ENCODE data around the gene GRM5. TPM values are rescaled to one million over a fixed set of nuclear protein-coding genes. Genes with fewer than 3 reads are reported as not detected.
"Not testable (repeated sequence)": the region's sequence is repeated elsewhere in the genome, so short reads cannot be mapped to it uniquely, and the experiment has no call there.

The GRM5 gene
- total and polyA plus RNA-seq, 2 donors = 0.01 to 0.53 TPM

DNA sequence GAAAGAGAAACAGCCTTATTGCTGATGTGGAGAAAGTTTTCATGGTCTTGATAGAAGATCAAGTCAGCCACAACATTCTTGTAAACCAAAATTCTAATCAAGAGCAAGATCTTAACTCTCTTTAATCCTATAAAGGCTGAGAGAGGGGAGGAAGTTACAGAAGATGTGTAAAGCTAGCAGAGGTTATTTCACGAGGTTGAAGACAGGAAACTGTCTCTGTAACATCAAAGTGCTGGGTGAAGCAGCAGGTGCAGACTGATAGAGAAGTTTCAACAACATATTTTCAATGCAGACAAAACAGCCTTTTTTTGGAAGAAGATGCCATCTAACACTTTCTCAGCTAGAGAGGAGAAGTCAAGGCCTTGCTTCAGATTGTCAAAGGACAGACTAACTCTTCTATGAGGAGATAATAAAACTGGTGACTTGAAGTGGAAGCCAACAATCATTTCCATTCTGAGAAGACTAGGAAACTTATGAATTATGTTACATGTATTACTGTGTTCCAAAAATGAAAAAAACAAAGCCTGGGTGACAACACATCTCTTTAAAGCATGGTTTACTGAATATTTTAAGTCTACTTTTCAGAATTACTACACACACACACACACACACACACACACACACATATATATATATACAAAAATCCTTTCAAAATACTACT, 221.9 kb downstream of the GRM5 start:
- not testable (repeated sequence) for H3K27ac ChIP-seq (ENCODE audit: low read depth); H3K4me1 ChIP-seq (ENCODE audit: insufficient read depth); H3K4me3 ChIP-seq (ENCODE audit: low read depth, low read length); H3K36me3 ChIP-seq (ENCODE audit: insufficient read depth); DNase-seq (ENCODE audit: extremely low spot score)
- 16% methylated on average over 1 of the region's 1 CpG for WGBS

DNA sequence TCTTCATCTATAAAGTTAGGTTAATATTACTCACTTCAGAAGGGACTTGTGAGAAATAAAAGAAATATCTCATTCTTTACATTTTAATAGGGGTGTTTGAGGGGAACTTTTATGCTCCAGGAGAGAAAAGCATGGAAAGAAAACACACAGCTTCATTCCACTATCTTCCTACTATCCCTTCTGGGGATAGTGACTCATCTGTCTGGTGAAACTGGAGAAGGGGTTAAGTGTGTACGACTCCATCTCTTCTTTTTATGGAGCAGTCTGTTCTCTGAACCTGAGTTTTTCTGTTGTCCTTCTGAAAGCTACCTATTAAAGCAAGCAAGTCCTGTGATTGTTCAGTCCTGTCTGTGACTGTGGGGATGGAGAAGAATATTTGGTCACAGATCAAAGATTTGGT, 227.6 kb downstream of the GRM5 start:
- 61% methylated on average over 1 of the region's 1 CpG for WGBS
- H3K4me3 ChIP-seq (ENCODE audit: low read depth, low read length); DNase-seq (ENCODE audit: extremely low spot score); H3K36me3 ChIP-seq (ENCODE audit: insufficient read depth); H3K4me1 ChIP-seq (ENCODE audit: insufficient read depth); H3K27ac ChIP-seq (ENCODE audit: low read depth): not testable (repeated sequence)

DNA sequence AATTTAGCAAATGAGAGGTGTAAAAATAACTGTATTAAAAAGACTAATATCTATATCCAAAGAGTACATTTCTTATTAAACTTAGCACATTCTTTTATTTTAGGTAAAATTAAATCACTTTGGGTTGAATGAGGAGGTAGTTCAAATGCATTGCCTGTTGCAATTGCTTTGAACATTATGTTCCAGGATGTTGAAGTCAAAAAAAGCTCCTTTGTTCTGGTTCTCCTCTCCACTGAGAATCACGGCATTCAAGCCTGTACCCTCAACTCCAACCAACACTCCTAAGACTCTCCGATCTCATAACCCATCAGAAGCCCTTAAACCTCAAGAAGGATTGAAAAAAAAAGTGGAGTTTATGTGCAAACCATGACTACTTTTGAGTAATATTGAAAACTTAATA, 230.1 kb downstream of the GRM5 start:
- not testable (repeated sequence) for DNase-seq (ENCODE audit: extremely low spot score); H3K36me3 ChIP-seq (ENCODE audit: insufficient read depth); H3K4me1 ChIP-seq (ENCODE audit: insufficient read depth); H3K27ac ChIP-seq (ENCODE audit: low read depth); H3K4me3 ChIP-seq (ENCODE audit: low read depth, low read length)
- WGBS = 82% methylated on average over 2 of the region's 2 CpGs

DNA sequence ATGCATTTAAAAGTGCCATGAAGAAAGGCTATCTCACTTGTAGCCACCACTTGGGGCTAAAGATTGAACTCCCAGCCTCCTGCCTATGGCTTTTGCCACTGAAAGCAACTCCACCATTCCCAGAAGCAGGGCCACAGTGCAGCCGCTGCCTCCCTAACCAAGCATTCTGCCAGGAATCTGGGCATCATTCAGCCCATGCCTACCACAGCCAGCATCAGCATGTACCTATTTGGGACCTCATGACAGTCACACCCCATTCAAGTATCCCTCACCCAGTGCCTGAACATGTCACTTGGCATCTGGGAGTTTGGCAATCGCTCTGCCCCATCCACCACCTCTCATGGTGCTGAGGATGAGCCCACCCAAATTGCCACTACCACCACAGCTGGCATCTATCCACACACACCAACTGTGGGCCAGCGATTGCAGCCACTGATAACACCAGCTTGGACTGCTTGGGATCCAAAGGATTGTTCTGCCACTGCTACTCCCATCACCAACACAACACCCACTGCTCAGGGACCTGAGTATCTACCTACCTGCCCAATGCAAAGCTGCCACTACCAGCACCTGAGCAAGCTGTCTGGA, 234.4 kb downstream of the GRM5 start:
- Histone ChIP-seq H3K36me3 (ENCODE audit: insufficient read depth) (no peaks in the 10 kb centered on the region), H3K4me1 (ENCODE audit: insufficient read depth) (no peaks in the 10 kb centered on the region), H3K4me3 (ENCODE audit: low read depth, low read length) (no peak overlapping the region), H3K27ac (ENCODE audit: low read depth) (no peak overlapping the region)
- 92% methylated on average over 3 of the region's 3 CpGs for whole genome bisulfite sequencing
- no peak for DNase-seq (ENCODE audit: extremely low spot score)

DNA sequence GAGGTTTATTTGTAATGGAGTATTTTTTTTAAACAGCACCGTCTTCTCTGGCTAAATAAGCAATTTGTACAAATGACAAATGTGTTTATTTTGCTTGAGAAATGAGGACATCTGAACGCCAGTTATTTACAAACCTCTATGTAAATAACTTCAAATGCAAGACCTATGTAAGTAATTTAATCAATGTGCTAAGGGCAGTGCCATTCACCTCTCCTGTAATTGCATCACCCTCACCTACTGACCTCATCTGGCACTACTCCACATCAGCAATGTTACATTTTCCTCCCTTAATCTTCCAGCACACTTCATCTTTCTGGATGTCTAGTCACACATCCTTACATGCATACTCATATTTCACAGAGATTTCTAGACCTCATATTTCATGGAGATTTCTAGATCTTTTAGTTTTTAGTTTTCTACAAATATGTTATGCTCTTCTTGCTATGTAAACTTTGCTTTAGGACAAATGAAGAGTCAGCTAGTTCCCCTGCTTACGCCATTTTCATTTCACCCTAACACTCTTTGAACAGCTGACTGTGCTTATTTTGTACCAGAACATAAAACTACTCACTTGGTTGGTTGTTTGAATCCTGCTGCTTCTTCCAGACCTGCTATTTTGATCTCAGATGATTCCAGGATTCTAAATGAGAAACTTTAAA, 238.6 kb downstream of the GRM5 start:
- Histone ChIP-seq H3K27ac (ENCODE audit: low read depth) (no peak overlapping the region), H3K4me1 (ENCODE audit: insufficient read depth) (no peaks in the 10 kb centered on the region), H3K4me3 (ENCODE audit: low read depth, low read length) (no peak overlapping the region), H3K36me3 (ENCODE audit: insufficient read depth) (no peaks in the 10 kb centered on the region)
- no peak for DNase-seq (ENCODE audit: extremely low spot score)
- WGBS = 40% methylated on average over 3 of the region's 3 CpGs

DNA sequence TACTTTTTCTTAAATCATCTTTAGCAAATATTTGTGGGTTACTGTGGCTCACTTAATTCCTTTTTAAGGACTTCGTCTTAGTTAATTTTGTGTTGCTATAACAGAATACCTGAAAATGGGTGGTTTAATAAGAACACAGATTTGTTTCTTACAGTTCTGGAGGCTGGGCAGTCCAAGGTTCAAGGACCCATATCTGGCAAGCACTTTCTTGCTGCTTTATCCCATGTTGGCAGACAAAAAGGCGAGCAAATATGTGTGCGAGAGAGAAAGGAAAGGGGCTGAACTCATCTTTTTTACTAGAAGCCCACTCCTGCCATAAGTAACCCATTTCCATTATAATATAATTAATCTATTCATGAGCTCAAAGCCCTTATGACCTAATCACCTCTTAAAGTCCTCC, 246.2 kb downstream of the GRM5 start:
- no peak overlapping the region for H3K27ac ChIP-seq (ENCODE audit: low read depth)
- 90% methylated on average over 3 of the region's 3 CpGs for WGBS
- H3K4me1 ChIP-seq (ENCODE audit: insufficient read depth) = no peaks in the 10 kb centered on the region

DNA sequence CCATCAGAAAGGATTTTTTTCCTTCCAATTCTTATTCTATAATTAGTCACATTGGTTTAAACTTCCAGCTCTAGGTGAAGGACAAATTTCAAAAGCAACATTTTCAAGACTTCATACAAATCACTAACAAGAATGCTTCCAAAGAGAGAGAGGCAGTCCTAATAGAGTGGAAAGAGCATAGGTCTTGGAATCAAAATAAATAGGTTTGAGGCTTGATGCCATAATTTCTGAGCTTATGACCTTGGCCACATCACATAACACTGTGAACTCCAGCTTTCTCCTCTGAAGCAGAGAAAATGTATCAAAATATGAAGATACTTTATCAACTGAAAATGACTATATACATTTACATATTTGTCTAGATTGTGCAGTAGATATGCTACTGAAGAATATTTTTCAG, 246.8 kb downstream of the GRM5 start:
- DNase-seq (ENCODE audit: extremely low spot score) = no peak
- no peak overlapping the region for H3K4me3 ChIP-seq (ENCODE audit: low read depth, low read length)
- no peaks in the 10 kb centered on the region for H3K4me1 ChIP-seq (ENCODE audit: insufficient read depth)
- H3K36me3 ChIP-seq (ENCODE audit: insufficient read depth) = no peaks in the 10 kb centered on the region
- no peak overlapping the region for H3K27ac ChIP-seq (ENCODE audit: low read depth)

More for the DNA sequence above, 246.2 kb downstream of the GRM5 start:
- DNase-seq (ENCODE audit: extremely low spot score) = no peak
- Histone ChIP-seq H3K4me3 (ENCODE audit: low read depth, low read length) (no peak overlapping the region), H3K36me3 (ENCODE audit: insufficient read depth) (no peaks in the 10 kb centered on the region)

DNA sequence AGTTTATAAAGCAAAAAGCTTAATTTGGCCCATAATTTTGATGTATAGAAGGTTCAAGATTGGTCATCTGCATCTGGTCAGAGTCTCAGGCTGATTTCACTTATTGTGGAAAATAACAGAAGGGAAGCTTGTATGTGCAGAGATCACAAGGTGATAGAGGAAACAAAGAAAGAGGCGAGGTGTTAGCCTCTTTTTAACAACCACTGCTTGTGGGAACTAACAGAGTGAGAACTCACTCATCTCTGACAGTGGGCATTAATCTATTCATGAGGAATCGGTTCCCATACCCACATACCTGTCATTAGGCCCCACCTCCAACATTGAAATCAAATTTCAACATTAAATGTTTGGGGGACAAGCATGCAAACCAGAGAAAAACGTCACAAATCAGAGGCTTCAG, 250.3 kb downstream of the GRM5 start:
- Histone ChIP-seq H3K4me3 (ENCODE audit: low read depth, low read length) (no peak overlapping the region), H3K36me3 (ENCODE audit: insufficient read depth) (no peaks in the 10 kb centered on the region), H3K27ac (ENCODE audit: low read depth) (no peak overlapping the region), H3K4me1 (ENCODE audit: insufficient read depth) (no peaks in the 10 kb centered on the region)
- 52% methylated on average over 3 of the region's 3 CpGs for WGBS
- DNase-seq (ENCODE audit: extremely low spot score) = no peak

DNA sequence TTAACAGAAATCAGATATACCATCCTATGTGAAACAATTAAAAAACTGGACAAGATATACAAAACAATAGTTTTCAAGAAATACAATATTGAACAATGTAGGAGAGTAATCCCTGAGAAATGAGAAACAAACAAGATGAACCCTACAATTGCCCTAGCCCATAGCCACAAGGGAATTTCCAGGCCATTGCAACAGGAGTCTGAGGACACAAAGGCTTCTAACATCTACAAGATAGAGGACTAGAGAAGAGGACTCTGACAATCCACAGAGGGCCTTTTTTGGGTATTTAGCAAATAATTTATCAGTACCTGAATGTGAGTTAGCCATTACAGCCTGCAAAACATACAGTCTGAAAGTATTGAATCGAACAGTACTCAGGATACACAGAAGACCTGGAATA, 251.7 kb downstream of the GRM5 start:
- no peak overlapping the region for H3K4me3 ChIP-seq (ENCODE audit: low read depth, low read length)
- no peak for DNase-seq (ENCODE audit: extremely low spot score)
- H3K4me1 ChIP-seq (ENCODE audit: insufficient read depth) = no peaks in the 10 kb centered on the region
- no peaks in the 10 kb centered on the region for H3K36me3 ChIP-seq (ENCODE audit: insufficient read depth)
- H3K27ac ChIP-seq (ENCODE audit: low read depth) = no peak overlapping the region
- 0% methylated on average over 1 of the region's 1 CpG for WGBS

DNA sequence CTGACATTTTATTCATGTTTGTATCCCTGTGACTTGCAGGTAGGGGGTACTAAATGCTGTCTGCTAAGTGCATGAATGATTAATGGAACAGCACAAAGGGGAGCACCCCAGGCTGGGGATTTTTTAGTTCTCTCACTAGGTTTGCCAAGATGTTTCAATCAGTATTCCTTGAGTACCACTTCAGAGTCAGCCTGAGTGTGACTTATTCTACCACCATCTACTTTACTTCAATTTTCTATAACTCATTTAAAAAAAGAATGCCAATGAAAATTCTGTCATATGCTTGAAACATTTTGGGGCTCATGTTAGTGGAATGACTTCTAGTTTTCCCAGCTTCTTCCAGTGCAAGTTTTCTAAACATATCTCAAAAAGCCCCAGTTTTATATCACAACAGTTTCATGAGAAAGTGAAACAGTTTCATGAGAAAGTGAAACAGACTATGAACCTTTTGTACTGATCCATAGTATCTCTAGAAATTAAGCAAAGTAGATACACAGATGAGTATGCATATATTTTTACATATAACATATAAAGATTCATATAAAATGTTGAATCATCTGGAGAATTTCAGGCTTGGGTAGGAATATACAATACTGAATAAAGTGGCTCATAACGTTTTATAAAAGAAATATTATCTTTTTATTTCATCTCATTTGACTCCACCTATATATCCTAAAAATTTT, 252.4 kb downstream of the GRM5 start:
- no peak overlapping the region for H3K4me3 ChIP-seq (ENCODE audit: low read depth, low read length)
- no peaks in the 10 kb centered on the region for H3K36me3 ChIP-seq (ENCODE audit: insufficient read depth)
- 52% methylated on average over 1 of the region's 1 CpG for WGBS
- DNase-seq (ENCODE audit: extremely low spot score) = no peak
- no peaks in the 10 kb centered on the region for H3K4me1 ChIP-seq (ENCODE audit: insufficient read depth)
- H3K27ac ChIP-seq (ENCODE audit: low read depth) = no peak overlapping the region

DNA sequence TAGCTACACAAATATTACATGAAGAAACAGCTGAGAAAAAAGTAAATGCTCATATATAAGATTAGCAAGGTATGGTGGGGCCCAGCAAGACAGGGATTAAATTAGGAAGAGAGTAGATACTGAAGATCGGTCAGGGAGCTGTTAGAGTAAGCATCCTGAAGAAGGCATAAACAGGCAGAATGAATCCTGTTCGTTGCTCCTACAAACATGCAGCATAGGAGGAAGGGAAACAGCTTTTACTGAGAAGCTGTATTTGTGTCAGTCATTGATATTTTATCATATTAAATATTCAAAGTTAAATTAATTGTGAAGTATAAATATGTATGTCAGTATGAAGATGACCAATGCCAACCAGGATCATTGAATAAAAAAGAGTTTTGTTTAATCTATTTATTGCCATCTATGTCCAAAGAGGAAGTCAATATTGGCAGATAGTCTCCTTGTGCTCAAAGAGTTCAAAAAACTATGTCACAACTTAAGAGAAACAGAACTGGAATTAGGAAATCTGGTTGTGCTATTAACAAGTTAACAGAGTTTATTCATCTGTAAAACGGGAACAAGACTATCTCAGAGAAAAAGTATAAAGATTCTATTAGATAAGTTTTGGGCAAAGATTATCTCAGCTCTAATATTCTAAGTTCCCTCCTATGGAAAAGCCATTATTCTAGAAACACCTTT, 255.2 kb downstream of the GRM5 start:
- WGBS = 46% methylated on average over 3 of the region's 3 CpGs
- H3K36me3 ChIP-seq (ENCODE audit: insufficient read depth) = no peaks in the 10 kb centered on the region
- H3K4me3 ChIP-seq (ENCODE audit: low read depth, low read length) = no peak overlapping the region
- H3K4me1 ChIP-seq (ENCODE audit: insufficient read depth) = no peaks in the 10 kb centered on the region
- DNase-seq (ENCODE audit: extremely low spot score) = no peak
- no peak overlapping the region for H3K27ac ChIP-seq (ENCODE audit: low read depth)

DNA sequence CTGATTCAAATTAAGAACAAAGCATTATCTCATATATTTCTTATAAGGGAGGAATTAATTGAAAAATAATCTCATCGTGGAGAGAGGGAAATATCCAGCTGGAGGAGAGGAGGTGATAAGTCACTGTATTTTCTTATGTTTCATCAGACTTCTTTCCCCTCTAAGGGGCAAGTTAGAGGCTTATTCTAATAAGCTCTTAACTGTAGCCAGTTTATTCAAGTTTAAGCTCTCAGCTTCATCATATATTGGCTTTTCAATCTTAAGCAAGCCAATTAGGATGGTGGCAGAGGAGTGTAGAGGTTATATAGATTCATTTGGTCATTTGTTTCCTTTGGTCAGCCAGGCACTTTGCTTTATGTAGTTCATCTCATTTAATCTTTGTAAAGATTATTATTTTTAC, 256.7 kb downstream of the GRM5 start:
- H3K36me3 ChIP-seq (ENCODE audit: insufficient read depth) = no peaks in the 10 kb centered on the region
- WGBS = 59% methylated on average over 1 of the region's 1 CpG
- no peak for DNase-seq (ENCODE audit: extremely low spot score)
- no peaks in the 10 kb centered on the region for H3K4me1 ChIP-seq (ENCODE audit: insufficient read depth)
- H3K27ac ChIP-seq (ENCODE audit: low read depth) = no peak overlapping the region
- no peak overlapping the region for H3K4me3 ChIP-seq (ENCODE audit: low read depth, low read length)

DNA sequence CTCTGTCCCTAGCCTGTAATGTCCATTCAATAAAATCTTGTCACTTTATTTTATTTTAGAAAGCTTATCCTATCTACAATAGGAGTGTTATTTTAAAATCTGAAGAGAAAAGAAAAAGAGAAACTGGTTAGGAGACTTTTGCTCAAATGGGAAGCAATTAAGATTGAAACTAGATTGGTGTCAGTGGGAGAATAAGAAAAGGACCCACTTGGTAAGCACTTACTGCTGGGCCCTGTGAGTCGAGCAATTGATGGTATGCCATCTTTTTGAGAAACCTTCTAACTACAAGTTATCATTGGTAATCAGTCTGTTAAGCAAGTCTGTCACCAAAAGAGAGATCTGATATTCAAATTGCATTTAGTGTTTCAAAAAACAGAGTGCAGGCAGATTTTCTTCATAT, 258.4 kb downstream of the GRM5 start:
- no peaks in the 10 kb centered on the region for H3K36me3 ChIP-seq (ENCODE audit: insufficient read depth)
- H3K4me3 ChIP-seq (ENCODE audit: low read depth, low read length) = no peak overlapping the region
- no peak for DNase-seq (ENCODE audit: extremely low spot score)
- WGBS = 82% methylated on average over 1 of the region's 1 CpG
- H3K27ac ChIP-seq (ENCODE audit: low read depth) = no peak overlapping the region
- H3K4me1 ChIP-seq (ENCODE audit: insufficient read depth) = no peaks in the 10 kb centered on the region
